HEK293 (cell line): Measurements from ENCODE around the gene IRAK4.

ENCODE experiments used
- CTCF ChIA-PET: fragments of 350-600 bp; formaldehyde crosslinking; extraction: SDS; loops from one replicate; lab custom pipeline; 2021; ENCODE audit warnings: antibody characterized with exemption; lab: Yijun Ruan, JAX
- POLR2A ChIA-PET: fragments of 300-600 bp; formaldehyde crosslinking; extraction: SDS; loops from one replicate; lab custom pipeline; 2020; ENCODE audit warnings: antibody characterized with exemption, inconsistent platforms; lab: Yijun Ruan, JAX
- H3K27ac ChIP-seq: fragments of 200-500 bp; sonication (Bioruptor generic); 2 replicates; pipeline ENCODE4 v1.5.1; 2014; ENCODE audit warnings: low read depth, low read length, control low read depth, inconsistent platforms; ENCODE audit errors: extremely low read depth
- H3K36me3 ChIP-seq, 2 experiments: fragments of 200-500 bp in 1 of 2; sonication (Bioruptor generic) in 1 of 2; 1 replicate in 1 of 2; 2 replicates in 1 of 2; pipeline ENCODE4 v1.5.1; 2014 to 2017; ENCODE audit warnings: inconsistent platforms in 2 of 2, low read length in 2 of 2; ENCODE audit not compliant: control insufficient read depth in 2 of 2, insufficient read depth in 1 of 2
- H3K4me1 ChIP-seq: fragments of 200-500 bp; sonication (Bioruptor generic); 2 replicates; pipeline ENCODE4 v1.5.1; 2014; ENCODE audit warnings: mild to moderate bottlenecking, low read length, inconsistent platforms; ENCODE audit not compliant: control insufficient read depth, insufficient read depth
- H3K4me3 ChIP-seq: 2 replicates; pipeline ENCODE4 v1.5.1; 2011; ENCODE audit warnings: low read depth, mild to moderate bottlenecking, control low read depth, low read length, moderate library complexity
- H3K9me3 ChIP-seq: fragments of 200-500 bp; sonication (Bioruptor generic); 2 replicates; pipeline ENCODE4 v1.5.1; 2014; ENCODE audit warnings: low read depth, low read length, inconsistent platforms; ENCODE audit not compliant: control insufficient read depth, insufficient read depth
- BCL11A ChIP-seq: fragments of 450-650 bp; formaldehyde crosslinking; IDR thresholded peaks from 2 replicates; pipeline ENCODE4 v1.5.1; 2016; ENCODE audit warnings: low read depth, missing biosample characterization, missing genetic modification characterization
- GFI1B ChIP-seq: fragments of 450-650 bp; formaldehyde crosslinking; IDR thresholded peaks from 2 replicates; pipeline ENCODE4 v1.5.1; 2016; ENCODE audit warnings: missing biosample characterization, missing genetic modification characterization
- GLIS2 ChIP-seq: fragments of 450-650 bp; formaldehyde crosslinking; IDR thresholded peaks from 2 replicates; pipeline ENCODE4 v1.5.1; 2016; ENCODE audit warnings: missing biosample characterization, missing genetic modification characterization
- RBAK ChIP-seq: fragments of 450-650 bp; formaldehyde crosslinking; IDR thresholded peaks from 2 replicates; pipeline ENCODE4 v1.5.1; 2016; ENCODE audit warnings: missing biosample characterization, missing genetic modification characterization
- TCF7L2 ChIP-seq: IDR thresholded peaks from 2 replicates; pipeline ENCODE4 v1.6.1; 2011; ENCODE audit warnings: low read depth, mild to moderate bottlenecking, inconsistent platforms, low read length, moderate library complexity, borderline replicate concordance
- ZFHX2 ChIP-seq: fragments of 450-650 bp; formaldehyde crosslinking; conservative IDR thresholded peaks from 2 replicates; pipeline ENCODE4 v1.5.1; 2016; ENCODE audit warnings: missing biosample characterization, missing genetic modification characterization
- ZFP37 ChIP-seq: fragments of 450-650 bp; formaldehyde crosslinking; IDR thresholded peaks from 2 replicates; pipeline ENCODE4 v1.5.1; 2016; ENCODE audit warnings: missing biosample characterization, missing genetic modification characterization
- ZIC2 ChIP-seq: fragments of 450-650 bp; formaldehyde crosslinking; IDR thresholded peaks from 2 replicates; pipeline ENCODE4 v1.5.1; 2016; ENCODE audit warnings: missing biosample characterization, missing genetic modification characterization
- ZNF112 ChIP-seq: fragments of 450-650 bp; formaldehyde crosslinking; IDR thresholded peaks from 2 replicates; pipeline ENCODE4 v1.5.0; 2017; ENCODE audit warnings: missing biosample characterization, missing genetic modification characterization
- ZNF133 ChIP-seq: fragments of 450-650 bp; formaldehyde crosslinking; IDR thresholded peaks from 2 replicates; pipeline ENCODE4 v1.5.1; 2016; ENCODE audit warnings: missing biosample characterization, missing genetic modification characterization
- ZNF175 ChIP-seq: fragments of 450-650 bp; formaldehyde crosslinking; IDR thresholded peaks from 2 replicates; pipeline ENCODE4 v1.5.1; 2016; ENCODE audit warnings: missing biosample characterization, missing genetic modification characterization
- ZNF19 ChIP-seq: fragments of 450-650 bp; formaldehyde crosslinking; IDR thresholded peaks from 2 replicates; pipeline ENCODE4; 2016; ENCODE audit warnings: missing biosample characterization, missing genetic modification characterization, low read depth
- ZNF2 ChIP-seq: fragments of 450-650 bp; formaldehyde crosslinking; IDR thresholded peaks from 2 replicates; pipeline ENCODE4 v1.5.1; 2016; ENCODE audit warnings: missing biosample characterization, missing genetic modification characterization
- ZNF221 ChIP-seq: fragments of 450-650 bp; formaldehyde crosslinking; IDR thresholded peaks from 2 replicates; pipeline ENCODE4 v1.5.1; 2017; ENCODE audit warnings: missing biosample characterization, missing genetic modification characterization, borderline replicate concordance
- ZNF324 ChIP-seq: fragments of 450-650 bp; formaldehyde crosslinking; IDR thresholded peaks from 2 replicates; pipeline ENCODE4 v1.5.1; 2016; ENCODE audit warnings: missing biosample characterization, missing genetic modification characterization
- ZNF335 ChIP-seq: fragments of 450-650 bp; formaldehyde crosslinking; conservative IDR thresholded peaks from 2 replicates; pipeline ENCODE4 v1.5.1; 2016; ENCODE audit warnings: missing biosample characterization, missing genetic modification characterization
- ZNF341 ChIP-seq: fragments of 450-650 bp; formaldehyde crosslinking; IDR thresholded peaks from 2 replicates; pipeline ENCODE4; 2016; ENCODE audit warnings: low read depth, missing biosample characterization, missing genetic modification characterization
- ZNF510 ChIP-seq: fragments of 450-650 bp; formaldehyde crosslinking; IDR thresholded peaks from 2 replicates; pipeline ENCODE4 v1.5.1; 2018; ENCODE audit warnings: mild to moderate bottlenecking, missing genetic modification characterization, missing biosample characterization; ENCODE audit not compliant: insufficient replicate concordance
- ZNF544 ChIP-seq: fragments of 450-650 bp; formaldehyde crosslinking; IDR thresholded peaks from 2 replicates; pipeline ENCODE4 v1.5.0; 2017; ENCODE audit warnings: missing biosample characterization, missing genetic modification characterization
- ZNF549 ChIP-seq: fragments of 450-650 bp; IDR thresholded peaks from 2 replicates; pipeline ENCODE4 v1.5.1; 2018; ENCODE audit warnings: missing biosample characterization, missing genetic modification characterization, mild to moderate bottlenecking, inconsistent platforms, moderate library complexity
- ZNF624 ChIP-seq: fragments of 450-650 bp; formaldehyde crosslinking; IDR thresholded peaks from 2 replicates; pipeline ENCODE4 v1.5.1; 2017; ENCODE audit warnings: missing biosample characterization, missing genetic modification characterization
- ZNF658 ChIP-seq: fragments of 450-650 bp; formaldehyde crosslinking; IDR thresholded peaks from 2 replicates; pipeline ENCODE4; 2016; ENCODE audit warnings: missing biosample characterization, missing genetic modification characterization
- ZNF660 ChIP-seq: fragments of 450-650 bp; IDR thresholded peaks from 2 replicates; pipeline ENCODE4 v1.5.1; 2018; ENCODE audit warnings: missing biosample characterization, mild to moderate bottlenecking, missing genetic modification characterization
- ZNF670 ChIP-seq: fragments of 450-650 bp; formaldehyde crosslinking; IDR thresholded peaks from 2 replicates; pipeline ENCODE4 v1.5.1; 2016; ENCODE audit warnings: missing biosample characterization, missing genetic modification characterization, low read depth
- ZNF837 ChIP-seq: fragments of 450-650 bp; formaldehyde crosslinking; IDR thresholded peaks from 2 replicates; pipeline ENCODE4 v1.5.1; 2016; ENCODE audit warnings: missing biosample characterization, missing genetic modification characterization
- ZSCAN23 ChIP-seq: fragments of 450-650 bp; formaldehyde crosslinking; IDR thresholded peaks from 2 replicates; pipeline ENCODE4 v1.5.1; 2016; ENCODE audit warnings: missing biosample characterization, missing genetic modification characterization
- TF ChIP-seq, protein P1 (sequence below): fragments of 450-650 bp; formaldehyde crosslinking; IDR thresholded peaks from 2 replicates; pipeline ENCODE4 v1.5.1; 2016; ENCODE audit warnings: missing biosample characterization, missing genetic modification characterization
- TF ChIP-seq, protein P2 (sequence below): fragments of 450-650 bp; formaldehyde crosslinking; IDR thresholded peaks from 2 replicates; pipeline ENCODE4 v1.5.1; 2016; ENCODE audit warnings: missing biosample characterization, missing genetic modification characterization
- TF ChIP-seq, protein P3 (sequence below): fragments of 450-650 bp; formaldehyde crosslinking; IDR thresholded peaks from 2 replicates; pipeline ENCODE4 v1.5.1; 2017; ENCODE audit warnings: missing biosample characterization, missing genetic modification characterization
- TF ChIP-seq, protein P4 (sequence below): fragments of 450-650 bp; formaldehyde crosslinking; IDR thresholded peaks from 2 replicates; pipeline ENCODE4 v1.5.1; 2016; ENCODE audit warnings: missing biosample characterization, missing genetic modification characterization
- TF ChIP-seq, protein P5 (sequence below): fragments of 450-650 bp; formaldehyde crosslinking; IDR thresholded peaks from 2 replicates; pipeline ENCODE4 v1.5.1; 2016; ENCODE audit warnings: missing biosample characterization, missing genetic modification characterization, low read depth

Gene IRAK4

DNA sequence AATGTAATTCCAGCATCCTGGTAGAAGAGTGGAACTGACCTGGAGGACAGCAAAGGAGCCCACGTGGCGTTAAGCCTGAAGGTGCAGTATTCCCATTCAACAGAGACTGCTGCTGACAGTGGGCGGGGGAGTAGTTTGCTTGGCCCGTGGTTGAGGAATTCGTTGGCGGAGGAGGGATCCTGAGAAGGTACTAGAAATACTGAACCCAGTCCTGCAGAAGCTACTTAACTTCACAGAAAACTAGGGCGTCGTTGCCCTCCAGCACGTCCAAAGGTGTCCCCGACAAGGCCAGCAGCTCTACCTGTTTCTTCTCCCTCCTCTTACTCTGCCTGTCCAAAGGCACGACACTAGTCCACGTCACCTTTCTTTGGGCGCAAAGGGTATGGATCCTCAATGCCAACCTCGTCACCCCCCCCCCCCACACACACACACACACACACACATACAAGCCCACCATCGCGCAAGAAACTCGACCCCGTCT lies 464 bp upstream of the IRAK4 start:
- POLR2A ChIA-PET, result interaction anchor here (0.6 to 0.7 kb wide), 3 partner anchors 32 to 199 kb away, joined by 4 to 5 read pairs (median 4); no protein-coding TSS in a partner anchor
- Histone ChIP-seq H3K4me3 (peak overlapping the region; percentile 65), H3K27ac (no peak overlapping the region; the same call in 1 of the 2 replicates), H3K36me3 (peaks cover 7 to 13% of the 10 kb centered on the region in 2 experiments; a peak in 2 of 3 replicates), H3K9me3 (no peaks in the 10 kb centered on the region), H3K4me1 (0 out of 2 replicates have a peak, but pooled peaks cover 2% of the 10 kb centered on the region)
- CTCF ChIA-PET, result interaction anchor here (0.7 to 1.9 kb wide), 3 partner anchors 10 to 125 kb away, joined by 3 to 8 read pairs (median 5); no protein-coding TSS in a partner anchor
- TF ChIP-seq ZNF837 (tag by site-specific recombination), result no peak
- TF ChIP-seq ZNF19, result no peak
- no peak for TF ChIP-seq ZNF175 (tag by site-specific recombination)
- TF ChIP-seq ZNF660 (tag by site-specific recombination), result no peak
- no peak for TF ChIP-seq ZNF133
- TF ChIP-seq ZNF341 (tag by site-specific recombination), result no peak
- TF ChIP-seq ZNF624 (tag by site-specific recombination), result no peak
- TF ChIP-seq ZNF324 (tag by site-specific recombination), result no peak
- no peak for TF ChIP-seq ZNF112 (tag by site-specific recombination)
- TF ChIP-seq, protein P1, sequence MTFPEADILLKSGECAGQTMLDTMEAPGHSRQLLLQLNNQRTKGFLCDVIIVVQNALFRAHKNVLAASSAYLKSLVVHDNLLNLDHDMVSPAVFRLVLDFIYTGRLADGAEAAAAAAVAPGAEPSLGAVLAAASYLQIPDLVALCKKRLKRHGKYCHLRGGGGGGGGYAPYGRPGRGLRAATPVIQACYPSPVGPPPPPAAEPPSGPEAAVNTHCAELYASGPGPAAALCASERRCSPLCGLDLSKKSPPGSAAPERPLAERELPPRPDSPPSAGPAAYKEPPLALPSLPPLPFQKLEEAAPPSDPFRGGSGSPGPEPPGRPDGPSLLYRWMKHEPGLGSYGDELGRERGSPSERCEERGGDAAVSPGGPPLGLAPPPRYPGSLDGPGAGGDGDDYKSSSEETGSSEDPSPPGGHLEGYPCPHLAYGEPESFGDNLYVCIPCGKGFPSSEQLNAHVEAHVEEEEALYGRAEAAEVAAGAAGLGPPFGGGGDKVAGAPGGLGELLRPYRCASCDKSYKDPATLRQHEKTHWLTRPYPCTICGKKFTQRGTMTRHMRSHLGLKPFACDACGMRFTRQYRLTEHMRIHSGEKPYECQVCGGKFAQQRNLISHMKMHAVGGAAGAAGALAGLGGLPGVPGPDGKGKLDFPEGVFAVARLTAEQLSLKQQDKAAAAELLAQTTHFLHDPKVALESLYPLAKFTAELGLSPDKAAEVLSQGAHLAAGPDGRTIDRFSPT (tag by site-specific recombination), result peak; percentile 34; the same call in 1 of the 2 replicates
- TF ChIP-seq, protein P2, sequence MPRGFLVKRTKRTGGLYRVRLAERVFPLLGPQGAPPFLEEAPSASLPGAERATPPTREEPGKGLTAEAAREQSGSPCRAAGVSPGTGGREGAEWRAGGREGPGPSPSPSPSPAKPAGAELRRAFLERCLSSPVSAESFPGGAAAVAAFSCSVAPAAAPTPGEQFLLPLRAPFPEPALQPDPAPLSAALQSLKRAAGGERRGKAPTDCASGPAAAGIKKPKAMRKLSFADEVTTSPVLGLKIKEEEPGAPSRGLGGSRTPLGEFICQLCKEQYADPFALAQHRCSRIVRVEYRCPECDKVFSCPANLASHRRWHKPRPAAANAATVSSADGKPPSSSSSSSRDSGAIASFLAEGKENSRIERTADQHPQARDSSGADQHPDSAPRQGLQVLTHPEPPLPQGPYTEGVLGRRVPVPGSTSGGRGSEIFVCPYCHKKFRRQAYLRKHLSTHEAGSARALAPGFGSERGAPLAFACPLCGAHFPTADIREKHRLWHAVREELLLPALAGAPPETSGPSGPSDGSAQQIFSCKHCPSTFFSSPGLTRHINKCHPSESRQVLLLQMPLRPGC (tag by site-specific recombination), result no peak
- TF ChIP-seq GFI1B (tag by site-specific recombination), result no peak
- TF ChIP-seq ZNF658 (tag by site-specific recombination), result no peak
- no peak for TF ChIP-seq ZNF221 (tag by site-specific recombination)
- TF ChIP-seq, protein P3, sequence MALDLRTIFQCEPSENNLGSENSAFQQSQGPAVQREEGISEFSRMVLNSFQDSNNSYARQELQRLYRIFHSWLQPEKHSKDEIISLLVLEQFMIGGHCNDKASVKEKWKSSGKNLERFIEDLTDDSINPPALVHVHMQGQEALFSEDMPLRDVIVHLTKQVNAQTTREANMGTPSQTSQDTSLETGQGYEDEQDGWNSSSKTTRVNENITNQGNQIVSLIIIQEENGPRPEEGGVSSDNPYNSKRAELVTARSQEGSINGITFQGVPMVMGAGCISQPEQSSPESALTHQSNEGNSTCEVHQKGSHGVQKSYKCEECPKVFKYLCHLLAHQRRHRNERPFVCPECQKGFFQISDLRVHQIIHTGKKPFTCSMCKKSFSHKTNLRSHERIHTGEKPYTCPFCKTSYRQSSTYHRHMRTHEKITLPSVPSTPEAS (tag by site-specific recombination), result peak; percentile 44
- TF ChIP-seq ZFHX2 (tag by site-specific recombination), result no peak
- no peak for TF ChIP-seq ZIC2 (tag by site-specific recombination)
- TF ChIP-seq TCF7L2, result no peak
- TF ChIP-seq ZNF510, result no peak
- TF ChIP-seq GLIS2 (tag by site-specific recombination), result no peak
- TF ChIP-seq RBAK, result no peak
- no peak for TF ChIP-seq ZNF544
- TF ChIP-seq ZNF2, result no peak; the same call in 1 of the 2 replicates
- 0 out of 2 replicates have a peak, but pooled peaks have one; percentile 42 for TF ChIP-seq ZFP37 (tag by site-specific recombination)
- no peak for TF ChIP-seq ZNF670
- no peak for TF ChIP-seq BCL11A (tag by site-specific recombination)
- TF ChIP-seq ZSCAN23, result no peak
- no peak for TF ChIP-seq ZNF549 (tag by site-specific recombination)
- TF ChIP-seq, protein P4, sequence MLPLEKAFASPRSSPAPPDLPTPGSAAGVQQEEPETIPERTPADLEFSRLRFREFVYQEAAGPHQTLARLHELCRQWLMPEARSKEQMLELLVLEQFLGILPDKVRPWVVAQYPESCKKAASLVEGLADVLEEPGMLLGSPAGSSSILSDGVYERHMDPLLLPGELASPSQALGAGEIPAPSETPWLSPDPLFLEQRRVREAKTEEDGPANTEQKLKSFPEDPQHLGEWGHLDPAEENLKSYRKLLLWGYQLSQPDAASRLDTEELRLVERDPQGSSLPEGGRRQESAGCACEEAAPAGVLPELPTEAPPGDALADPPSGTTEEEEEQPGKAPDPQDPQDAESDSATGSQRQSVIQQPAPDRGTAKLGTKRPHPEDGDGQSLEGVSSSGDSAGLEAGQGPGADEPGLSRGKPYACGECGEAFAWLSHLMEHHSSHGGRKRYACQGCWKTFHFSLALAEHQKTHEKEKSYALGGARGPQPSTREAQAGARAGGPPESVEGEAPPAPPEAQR (tag by site-specific recombination), result no peak; the same call in 1 of the 2 replicates
- TF ChIP-seq, protein P5, sequence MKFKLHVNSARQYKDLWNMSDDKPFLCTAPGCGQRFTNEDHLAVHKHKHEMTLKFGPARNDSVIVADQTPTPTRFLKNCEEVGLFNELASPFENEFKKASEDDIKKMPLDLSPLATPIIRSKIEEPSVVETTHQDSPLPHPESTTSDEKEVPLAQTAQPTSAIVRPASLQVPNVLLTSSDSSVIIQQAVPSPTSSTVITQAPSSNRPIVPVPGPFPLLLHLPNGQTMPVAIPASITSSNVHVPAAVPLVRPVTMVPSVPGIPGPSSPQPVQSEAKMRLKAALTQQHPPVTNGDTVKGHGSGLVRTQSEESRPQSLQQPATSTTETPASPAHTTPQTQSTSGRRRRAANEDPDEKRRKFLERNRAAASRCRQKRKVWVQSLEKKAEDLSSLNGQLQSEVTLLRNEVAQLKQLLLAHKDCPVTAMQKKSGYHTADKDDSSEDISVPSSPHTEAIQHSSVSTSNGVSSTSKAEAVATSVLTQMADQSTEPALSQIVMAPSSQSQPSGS (tag by site-specific recombination), result no peak
- TF ChIP-seq ZNF335 (tag by site-specific recombination), result peak; percentile 93
